ENCODE data around the gene IGBP1.
A peak's percentile ranks its signal among the peaks of the same experiment; 100 is the strongest.
"Not testable (repeated sequence)": the region's sequence is repeated elsewhere in the genome, so short reads cannot be mapped to it uniquely, and the experiment has no call there.

The IGBP1 gene

GRCh38 chrX:70133303-70134115 lies at the start of gene IGBP1:
TSS of gene IGBP1 (plus strand) at chrX:70133447. CDS start at chrX:70133948, 501 bp downstream.
- peaks cover 2% of the 10 kb centered on the region for H3K36me3 ChIP-seq (ENCODE audit: control insufficient read depth, insufficient read depth, low read length)
- H3K9ac ChIP-seq (ENCODE audit: low read length), result peak within 1 kb of the TSS; percentile 64
- peak within 1 kb of the TSS; percentile 82 for H3K4me3 ChIP-seq (ENCODE audit: low read length)
- peak within 1 kb of the TSS; percentile 68 for H3K27ac ChIP-seq (ENCODE audit: low read depth, low read length)
- no peaks in the 10 kb centered on the region for H3K4me1 ChIP-seq (ENCODE audit: control insufficient read depth, insufficient read depth, low read length)
- no peaks in the 10 kb centered on the region for H3K27me3 ChIP-seq (ENCODE audit: control insufficient read depth, insufficient read depth, low read length)

GRCh38 chrX:70084592-70085240 lies 48.5 kb upstream of the IGBP1 start:
- Histone ChIP-seq H3K9ac (ENCODE audit: low read length) (no peak overlapping the region), H3K27ac (ENCODE audit: low read depth, low read length) (no peak overlapping the region), H3K36me3 (ENCODE audit: control insufficient read depth, insufficient read depth, low read length) (no peaks in the 10 kb centered on the region), H3K4me1 (ENCODE audit: control insufficient read depth, insufficient read depth, low read length) (no peaks in the 10 kb centered on the region), H3K4me3 (ENCODE audit: low read length) (no peak overlapping the region), H3K27me3 (ENCODE audit: control insufficient read depth, insufficient read depth, low read length) (no peaks in the 10 kb centered on the region)

- Histone ChIP-seq H3K4me3 (ENCODE audit: low read length) (no peak overlapping the region), H3K27me3 (ENCODE audit: control insufficient read depth, insufficient read depth, low read length) (peaks cover 3% of the 10 kb centered on the region), H3K27ac (ENCODE audit: low read depth, low read length) (no peak overlapping the region), H3K36me3 (ENCODE audit: control insufficient read depth, insufficient read depth, low read length) (no peaks in the 10 kb centered on the region), H3K4me1 (ENCODE audit: control insufficient read depth, insufficient read depth, low read length) (no peaks in the 10 kb centered on the region), H3K9ac (ENCODE audit: low read length) (no peak overlapping the region)
Measured at GRCh38 chrX:70087857-70088630, 45.2 kb upstream of the IGBP1 start.

GRCh38 chrX:70088751-70089150 lies 44.5 kb upstream of the IGBP1 start:
- Histone ChIP-seq H3K27ac (ENCODE audit: low read depth, low read length) (no peak overlapping the region), H3K9ac (ENCODE audit: low read length) (no peak overlapping the region), H3K4me1 (ENCODE audit: control insufficient read depth, insufficient read depth, low read length) (no peaks in the 10 kb centered on the region), H3K36me3 (ENCODE audit: control insufficient read depth, insufficient read depth, low read length) (no peaks in the 10 kb centered on the region), H3K4me3 (ENCODE audit: low read length) (no peak overlapping the region), H3K27me3 (ENCODE audit: control insufficient read depth, insufficient read depth, low read length) (peaks cover 3% of the 10 kb centered on the region)

- H3K4me1 ChIP-seq (ENCODE audit: control insufficient read depth, insufficient read depth, low read length), result no peaks in the 10 kb centered on the region
- H3K27me3 ChIP-seq (ENCODE audit: control insufficient read depth, insufficient read depth, low read length), result peaks cover 3% of the 10 kb centered on the region
- no peak overlapping the region for H3K4me3 ChIP-seq (ENCODE audit: low read length)
- H3K27ac ChIP-seq (ENCODE audit: low read depth, low read length), result no peak overlapping the region
- H3K9ac ChIP-seq (ENCODE audit: low read length), result no peak overlapping the region
- H3K36me3 ChIP-seq (ENCODE audit: control insufficient read depth, insufficient read depth, low read length), result no peaks in the 10 kb centered on the region
Measured at GRCh38 chrX:70089604-70090297, 43.5 kb upstream of the IGBP1 start.

GRCh38 chrX:70092247-70092646 lies 41.0 kb upstream of the IGBP1 start:
- no peak overlapping the region for H3K9ac ChIP-seq (ENCODE audit: low read length)
- H3K36me3 ChIP-seq (ENCODE audit: control insufficient read depth, insufficient read depth, low read length), result no peaks in the 10 kb centered on the region
- H3K27me3 ChIP-seq (ENCODE audit: control insufficient read depth, insufficient read depth, low read length), result peaks cover 3% of the 10 kb centered on the region
- H3K27ac ChIP-seq (ENCODE audit: low read depth, low read length), result no peak overlapping the region
- H3K4me3 ChIP-seq (ENCODE audit: low read length), result no peak overlapping the region
- H3K4me1 ChIP-seq (ENCODE audit: control insufficient read depth, insufficient read depth, low read length), result no peaks in the 10 kb centered on the region

GRCh38 chrX:70096052-70096451 lies 37.2 kb upstream of the IGBP1 start:
- H3K27ac ChIP-seq (ENCODE audit: low read depth, low read length), result no peak overlapping the region
- H3K4me3 ChIP-seq (ENCODE audit: low read length), result no peak overlapping the region
- H3K36me3 ChIP-seq (ENCODE audit: control insufficient read depth, insufficient read depth, low read length), result no peaks in the 10 kb centered on the region
- peaks cover 3% of the 10 kb centered on the region for H3K27me3 ChIP-seq (ENCODE audit: control insufficient read depth, insufficient read depth, low read length)
- H3K9ac ChIP-seq (ENCODE audit: low read length), result no peak overlapping the region
- no peaks in the 10 kb centered on the region for H3K4me1 ChIP-seq (ENCODE audit: control insufficient read depth, insufficient read depth, low read length)

GRCh38 chrX:70105229-70105628 lies 28.0 kb upstream of the IGBP1 start:
- H3K36me3 ChIP-seq (ENCODE audit: control insufficient read depth, insufficient read depth, low read length), result no peaks in the 10 kb centered on the region
- peaks cover 2% of the 10 kb centered on the region for H3K27me3 ChIP-seq (ENCODE audit: control insufficient read depth, insufficient read depth, low read length)
- no peak overlapping the region for H3K4me3 ChIP-seq (ENCODE audit: low read length)
- H3K27ac ChIP-seq (ENCODE audit: low read depth, low read length), result no peak overlapping the region
- no peaks in the 10 kb centered on the region for H3K4me1 ChIP-seq (ENCODE audit: control insufficient read depth, insufficient read depth, low read length)
- no peak overlapping the region for H3K9ac ChIP-seq (ENCODE audit: low read length)

GRCh38 chrX:70111436-70112026 lies 21.7 kb upstream of the IGBP1 start:
- not testable (repeated sequence) for H3K4me3 ChIP-seq (ENCODE audit: low read length); H3K27ac ChIP-seq (ENCODE audit: low read depth, low read length); H3K4me1 ChIP-seq (ENCODE audit: control insufficient read depth, insufficient read depth, low read length); H3K9ac ChIP-seq (ENCODE audit: low read length); H3K36me3 ChIP-seq (ENCODE audit: control insufficient read depth, insufficient read depth, low read length); H3K27me3 ChIP-seq (ENCODE audit: control insufficient read depth, insufficient read depth, low read length)

- Histone ChIP-seq H3K4me1 (ENCODE audit: control insufficient read depth, insufficient read depth, low read length) (no peaks in the 10 kb centered on the region), H3K4me3 (ENCODE audit: low read length) (no peak overlapping the region), H3K36me3 (ENCODE audit: control insufficient read depth, insufficient read depth, low read length) (no peaks in the 10 kb centered on the region), H3K9ac (ENCODE audit: low read length) (no peak overlapping the region), H3K27ac (ENCODE audit: low read depth, low read length) (no peak overlapping the region), H3K27me3 (ENCODE audit: control insufficient read depth, insufficient read depth, low read length) (no peaks in the 10 kb centered on the region)
Measured at GRCh38 chrX:70117738-70118137, 15.5 kb upstream of the IGBP1 start.

- H3K4me3 ChIP-seq (ENCODE audit: low read length); H3K27me3 ChIP-seq (ENCODE audit: control insufficient read depth, insufficient read depth, low read length); H3K27ac ChIP-seq (ENCODE audit: low read depth, low read length); H3K36me3 ChIP-seq (ENCODE audit: control insufficient read depth, insufficient read depth, low read length); H3K4me1 ChIP-seq (ENCODE audit: control insufficient read depth, insufficient read depth, low read length); H3K9ac ChIP-seq (ENCODE audit: low read length): not testable (repeated sequence)
Measured at GRCh38 chrX:70123014-70123413, 10.2 kb upstream of the IGBP1 start.

GRCh38 chrX:70124678-70125077 lies 8.6 kb upstream of the IGBP1 start:
- H3K4me3 ChIP-seq (ENCODE audit: low read length), result no peak overlapping the region
- H3K9ac ChIP-seq (ENCODE audit: low read length), result no peak overlapping the region
- no peaks in the 10 kb centered on the region for H3K4me1 ChIP-seq (ENCODE audit: control insufficient read depth, insufficient read depth, low read length)
- no peak overlapping the region for H3K27ac ChIP-seq (ENCODE audit: low read depth, low read length)
- H3K36me3 ChIP-seq (ENCODE audit: control insufficient read depth, insufficient read depth, low read length), result no peaks in the 10 kb centered on the region
- no peaks in the 10 kb centered on the region for H3K27me3 ChIP-seq (ENCODE audit: control insufficient read depth, insufficient read depth, low read length)

Data from rectal smooth muscle tissue (tissue), 1 donor.